Uterus (tissue), 2 donors: Measurements from ENCODE around the gene LRIG1.

ENCODE experiments used
- POLR2A ChIP-seq, 2 donors: fragments of 450-650 bp; IDR thresholded peaks; one replicate each; pipeline ENCODE4 v1.6.1; 2016; ENCODE audit warnings: antibody characterized with exemption in 2 of 2, mild to moderate bottlenecking in 1 of 2, moderate library complexity in 1 of 2
- TF ChIP-seq, protein P1 (sequence below), 4 experiments: fragments of 200-600 bp in 2 of 4; fragments of 450-650 bp in 2 of 4; sonication (generic) in 2 of 4; IDR thresholded peaks; one replicate each; pipeline ENCODE4 v1.5.1; 2016 to 2019; ENCODE audit warnings: antibody characterized with exemption in 4 of 4, mild to moderate bottlenecking in 2 of 4, moderate library complexity in 1 of 4

DNA sequence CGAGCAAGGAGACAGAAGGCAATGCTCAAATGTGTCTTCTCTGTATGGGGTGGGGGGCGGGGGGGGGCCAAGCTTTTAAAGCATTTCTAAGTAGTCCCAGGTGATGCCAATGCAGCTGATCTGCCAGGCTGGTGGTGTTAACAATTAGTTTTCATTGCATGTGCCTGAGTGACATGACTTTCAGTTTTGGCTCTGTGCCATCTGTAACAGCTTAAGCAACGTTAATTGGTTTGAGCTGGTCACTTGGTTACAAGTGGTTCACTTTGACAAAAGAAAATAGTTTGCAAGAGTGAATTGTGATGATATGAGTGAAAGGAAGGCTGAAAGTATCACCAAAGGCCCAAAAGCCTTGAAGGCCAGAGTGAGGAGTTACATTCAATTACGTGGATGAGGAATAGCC, 26.4 kb upstream of the LRIG1 start:
- TF ChIP-seq, protein P1, sequence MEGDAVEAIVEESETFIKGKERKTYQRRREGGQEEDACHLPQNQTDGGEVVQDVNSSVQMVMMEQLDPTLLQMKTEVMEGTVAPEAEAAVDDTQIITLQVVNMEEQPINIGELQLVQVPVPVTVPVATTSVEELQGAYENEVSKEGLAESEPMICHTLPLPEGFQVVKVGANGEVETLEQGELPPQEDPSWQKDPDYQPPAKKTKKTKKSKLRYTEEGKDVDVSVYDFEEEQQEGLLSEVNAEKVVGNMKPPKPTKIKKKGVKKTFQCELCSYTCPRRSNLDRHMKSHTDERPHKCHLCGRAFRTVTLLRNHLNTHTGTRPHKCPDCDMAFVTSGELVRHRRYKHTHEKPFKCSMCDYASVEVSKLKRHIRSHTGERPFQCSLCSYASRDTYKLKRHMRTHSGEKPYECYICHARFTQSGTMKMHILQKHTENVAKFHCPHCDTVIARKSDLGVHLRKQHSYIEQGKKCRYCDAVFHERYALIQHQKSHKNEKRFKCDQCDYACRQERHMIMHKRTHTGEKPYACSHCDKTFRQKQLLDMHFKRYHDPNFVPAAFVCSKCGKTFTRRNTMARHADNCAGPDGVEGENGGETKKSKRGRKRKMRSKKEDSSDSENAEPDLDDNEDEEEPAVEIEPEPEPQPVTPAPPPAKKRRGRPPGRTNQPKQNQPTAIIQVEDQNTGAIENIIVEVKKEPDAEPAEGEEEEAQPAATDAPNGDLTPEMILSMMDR (IDR thresholded peaks at IDR 0.05): no peak
- TF ChIP-seq POLR2A (IDR thresholded peaks at IDR 0.05): no peak
